Neutrophil (primary cell): Measurements from ENCODE around the gene BACH2.

Source experiments
- H3K27ac ChIP-seq: fragments of 200-600 bp; sonication (generic); 2 replicates; pipeline ENCODE4 v1.5.1; 2016; ENCODE audit warnings: mild to moderate bottlenecking, moderate library complexity
- H3K27me3 ChIP-seq: fragments of 200-600 bp; sonication (generic); 2 replicates; pipeline ENCODE4 v1.6.0; 2016; ENCODE audit warnings: mild to moderate bottlenecking
- H3K36me3 ChIP-seq: fragments of 200-600 bp; sonication (generic); 2 replicates; pipeline ENCODE4 v1.5.1; 2017
- H3K4me1 ChIP-seq, 2 experiments: fragments of 200-600 bp in 1 of 2; sonication (generic) in 1 of 2; 1 replicate in 1 of 2; 2 replicates in 1 of 2; pipeline versions ENCODE4 v1.5.1 to v1.6.1; 2013 to 2016; ENCODE audit warnings: low read depth in 1 of 2, low read length in 1 of 2, mild to moderate bottlenecking in 1 of 2, moderate library complexity in 1 of 2; ENCODE audit not compliant: control insufficient read depth in 1 of 2, insufficient read depth in 1 of 2
- H3K4me3 ChIP-seq, 2 experiments: fragments of 200-600 bp in 1 of 2; sonication (generic) in 1 of 2; 1 replicate in 1 of 2; 2 replicates in 1 of 2; pipeline ENCODE4 v1.5.1; 2013 to 2016; ENCODE audit warnings: low read depth in 1 of 2, low read length in 1 of 2, mild to moderate bottlenecking in 1 of 2, moderate library complexity in 1 of 2
- H3K9me3 ChIP-seq: fragments of 200-600 bp; sonication (generic); 2 replicates; pipeline ENCODE4 v1.5.1; 2016
- CTCF ChIP-seq: fragments of 200-600 bp; sonication (generic); IDR thresholded peaks from 2 replicates; pipeline ENCODE4 v1.5.1; 2016; ENCODE audit warnings: antibody characterized with exemption

BACH2 gene

DNA sequence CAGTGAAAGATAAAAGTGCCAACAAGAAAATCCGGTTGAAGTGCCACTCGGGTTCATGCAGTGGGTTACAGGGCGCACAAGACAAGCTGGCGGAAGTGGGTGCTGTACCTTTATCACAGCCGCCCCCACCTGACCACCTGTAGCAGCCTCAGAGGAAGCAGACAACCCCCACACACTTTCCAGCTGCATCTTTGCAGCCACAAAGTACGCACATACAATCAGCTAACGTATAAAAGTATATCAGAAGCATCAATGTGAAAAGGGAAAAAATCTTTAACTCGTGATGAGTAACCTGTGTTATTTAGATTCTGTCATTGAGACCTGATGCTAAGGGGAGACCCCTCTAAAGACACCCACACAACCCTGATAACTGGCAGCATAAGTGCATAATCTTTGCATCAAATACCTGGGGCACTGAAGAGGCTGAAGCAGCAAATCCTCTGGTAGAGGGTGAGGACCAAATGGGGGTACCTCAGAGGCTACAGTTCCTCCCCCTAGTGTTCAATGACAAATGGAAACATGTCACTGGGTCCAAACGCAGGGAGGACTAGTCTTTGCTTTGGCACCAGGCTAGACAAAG, 22.1 kb downstream of the BACH2 start:
- no peaks in the 10 kb centered on the region for H3K9me3 ChIP-seq
- H3K36me3 ChIP-seq: no peaks in the 10 kb centered on the region
- no peak overlapping the region for H3K27ac ChIP-seq
- H3K27me3 ChIP-seq: no peaks in the 10 kb centered on the region
- no peak for TF ChIP-seq CTCF
- H3K4me1 ChIP-seq: peaks cover 0 to 11% of the 10 kb centered on the region in 2 experiments
- no peak overlapping the region for H3K4me3 ChIP-seq

GRCh38 chr6:90273863-90274262, 22.8 kb downstream of the BACH2 start:
- peaks cover 0 to 11% of the 10 kb centered on the region in 2 experiments for H3K4me1 ChIP-seq
- H3K4me3 ChIP-seq: no peak overlapping the region
- no peak overlapping the region for H3K27ac ChIP-seq

GRCh38 chr6:90272895-90273294, 23.7 kb downstream of the BACH2 start:
- no peaks in the 10 kb centered on the region for H3K9me3 ChIP-seq
- H3K27ac ChIP-seq: no peak overlapping the region
- H3K4me1 ChIP-seq: peaks cover 0 to 11% of the 10 kb centered on the region in 2 experiments

More at GRCh38 chr6:90273863-90274262, 22.8 kb downstream of the BACH2 start:
- no peaks in the 10 kb centered on the region for H3K27me3 ChIP-seq
- TF ChIP-seq CTCF: no peak
- H3K36me3 ChIP-seq: no peaks in the 10 kb centered on the region
- H3K9me3 ChIP-seq: no peaks in the 10 kb centered on the region

GRCh38 chr6:90271831-90272230, 24.8 kb downstream of the BACH2 start:
- H3K27me3 ChIP-seq: no peaks in the 10 kb centered on the region
- H3K4me1 ChIP-seq: peaks cover 0 to 11% of the 10 kb centered on the region in 2 experiments
- no peaks in the 10 kb centered on the region for H3K36me3 ChIP-seq
- no peak for TF ChIP-seq CTCF
- no peaks in the 10 kb centered on the region for H3K9me3 ChIP-seq
- H3K27ac ChIP-seq: peak overlapping the region; percentile 54
- no peak overlapping the region for H3K4me3 ChIP-seq

More at GRCh38 chr6:90272895-90273294, 23.7 kb downstream of the BACH2 start:
- no peak overlapping the region for H3K4me3 ChIP-seq
- no peaks in the 10 kb centered on the region for H3K36me3 ChIP-seq
- H3K27me3 ChIP-seq: no peaks in the 10 kb centered on the region
- no peak for TF ChIP-seq CTCF

DNA sequence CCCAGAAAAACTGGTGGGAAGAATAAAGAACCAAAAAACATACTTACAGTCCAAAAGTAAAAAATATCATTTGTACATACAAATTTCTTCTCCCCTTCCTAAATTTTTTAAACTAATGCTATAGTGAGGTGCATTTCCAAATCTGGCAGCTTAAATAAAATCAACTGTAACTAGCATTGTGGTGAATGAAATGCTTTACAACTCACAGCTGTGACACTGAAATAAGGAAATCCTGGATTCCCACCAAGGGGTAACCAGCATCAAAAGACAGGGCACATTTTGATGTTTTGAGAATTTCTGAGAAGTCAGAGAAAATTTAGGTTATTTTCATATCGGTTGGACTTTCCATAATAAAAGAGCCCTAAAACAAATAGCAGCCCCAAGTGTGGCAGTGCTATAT, 27.3 kb downstream of the BACH2 start:
- Histone ChIP-seq H3K9me3 (no peaks in the 10 kb centered on the region), H3K36me3 (no peaks in the 10 kb centered on the region), H3K4me3 (no peak overlapping the region), H3K27ac (no peak overlapping the region), H3K27me3 (no peaks in the 10 kb centered on the region), H3K4me1 (peaks cover 0 to 11% of the 10 kb centered on the region in 2 experiments)
- no peak for TF ChIP-seq CTCF
